ENCODE measurements around the gene BCL2.
A peak's percentile ranks its signal among the peaks of the same experiment; 100 is the strongest.
"Not testable (repeated sequence)": the region's sequence is repeated elsewhere in the genome, so short reads cannot be mapped to it uniquely, and the experiment has no call there.

Gene BCL2

DNA sequence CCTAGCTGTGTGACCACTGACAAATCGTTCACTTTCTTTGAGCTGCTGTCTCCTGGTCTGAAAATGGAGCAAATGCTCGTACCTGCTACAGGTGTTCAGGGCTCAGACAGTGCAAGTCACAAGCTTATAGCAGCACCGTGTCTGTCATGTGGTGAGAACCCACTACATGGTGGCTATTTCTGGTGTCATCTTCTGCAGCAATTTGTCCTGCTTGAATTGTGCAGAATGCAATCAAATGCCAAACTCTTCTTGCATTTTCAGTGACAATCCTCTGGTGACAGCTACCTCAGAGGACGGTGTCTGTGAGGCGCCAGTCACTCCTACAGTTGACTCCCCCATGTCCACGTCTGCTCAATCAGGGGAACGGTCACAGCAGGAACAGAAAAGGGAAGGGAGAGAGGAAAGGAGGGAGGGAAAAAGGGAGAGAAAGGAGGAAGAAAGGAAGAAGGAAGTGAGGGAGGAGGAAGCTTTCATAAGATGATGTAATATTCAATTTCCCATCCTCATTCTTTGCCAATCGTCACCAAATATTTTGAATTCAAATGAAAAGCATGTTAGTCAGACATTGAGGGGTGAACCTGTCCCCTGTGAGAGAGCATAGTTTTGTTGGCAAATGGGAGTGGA lies 122.2 kb downstream of the BCL2 start:
- no peak for DNase-seq

DNA sequence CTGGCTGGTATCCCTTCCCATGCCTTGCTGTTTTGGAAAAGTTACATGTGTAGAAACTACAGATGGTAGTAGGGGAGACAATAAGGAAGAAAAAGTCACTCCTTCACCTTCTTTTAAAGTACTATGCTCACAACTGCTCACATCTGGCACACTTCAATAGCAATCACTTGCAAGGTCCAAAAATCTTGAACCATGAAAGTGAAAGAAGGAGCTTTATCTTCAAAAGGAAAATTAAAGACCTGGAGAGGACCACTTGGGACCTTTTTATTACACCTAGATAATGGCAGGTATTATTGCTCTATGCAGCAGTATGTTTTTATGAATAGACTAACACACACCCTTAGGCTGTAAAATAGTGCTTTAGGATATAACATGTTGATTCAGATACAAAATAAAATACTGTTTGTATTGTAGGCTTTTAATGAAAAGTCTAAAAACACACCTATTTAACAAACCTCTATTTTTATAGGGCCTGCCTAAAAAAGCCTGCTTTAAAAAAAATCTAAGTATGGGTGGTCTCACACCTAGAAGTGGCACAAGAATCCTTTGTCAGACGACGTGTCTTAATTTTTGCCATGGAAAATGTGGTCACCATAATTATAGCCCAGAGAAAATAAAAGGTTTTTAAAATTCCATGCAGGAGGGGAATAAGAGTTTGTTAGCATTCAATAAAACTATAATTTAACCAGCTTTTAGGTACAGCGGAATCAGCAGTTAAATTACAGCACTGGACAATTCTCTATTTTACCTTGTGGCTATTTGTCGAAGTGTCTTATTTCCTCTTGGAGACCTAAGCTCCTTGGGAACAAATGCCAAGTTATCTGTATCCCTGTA lies 124.0 kb downstream of the BCL2 start:
- DNase-seq = no peak

DNA sequence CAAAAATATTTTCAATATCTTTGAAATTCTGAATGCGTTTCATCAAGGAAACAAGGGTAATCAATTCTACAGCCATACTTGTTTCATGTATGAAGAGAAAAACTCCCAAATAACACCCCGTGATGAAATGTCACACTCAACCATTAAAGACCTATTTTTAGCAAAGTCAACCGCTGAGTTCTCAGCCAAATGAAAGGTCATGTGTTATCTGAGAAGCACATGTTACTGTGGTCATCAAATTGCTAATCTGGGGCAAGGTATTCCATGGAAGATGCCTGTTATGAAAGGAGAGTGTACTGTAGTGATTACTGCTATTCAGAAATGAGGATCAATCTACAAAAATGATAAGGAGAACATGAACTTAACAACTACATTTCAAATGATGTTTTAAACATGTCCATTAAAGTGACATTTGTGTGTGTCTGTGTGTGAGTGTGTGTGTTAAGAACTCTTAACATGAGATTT lies 126.7 kb downstream of the BCL2 start:
- DNase-seq = peak; percentile 75

DNA sequence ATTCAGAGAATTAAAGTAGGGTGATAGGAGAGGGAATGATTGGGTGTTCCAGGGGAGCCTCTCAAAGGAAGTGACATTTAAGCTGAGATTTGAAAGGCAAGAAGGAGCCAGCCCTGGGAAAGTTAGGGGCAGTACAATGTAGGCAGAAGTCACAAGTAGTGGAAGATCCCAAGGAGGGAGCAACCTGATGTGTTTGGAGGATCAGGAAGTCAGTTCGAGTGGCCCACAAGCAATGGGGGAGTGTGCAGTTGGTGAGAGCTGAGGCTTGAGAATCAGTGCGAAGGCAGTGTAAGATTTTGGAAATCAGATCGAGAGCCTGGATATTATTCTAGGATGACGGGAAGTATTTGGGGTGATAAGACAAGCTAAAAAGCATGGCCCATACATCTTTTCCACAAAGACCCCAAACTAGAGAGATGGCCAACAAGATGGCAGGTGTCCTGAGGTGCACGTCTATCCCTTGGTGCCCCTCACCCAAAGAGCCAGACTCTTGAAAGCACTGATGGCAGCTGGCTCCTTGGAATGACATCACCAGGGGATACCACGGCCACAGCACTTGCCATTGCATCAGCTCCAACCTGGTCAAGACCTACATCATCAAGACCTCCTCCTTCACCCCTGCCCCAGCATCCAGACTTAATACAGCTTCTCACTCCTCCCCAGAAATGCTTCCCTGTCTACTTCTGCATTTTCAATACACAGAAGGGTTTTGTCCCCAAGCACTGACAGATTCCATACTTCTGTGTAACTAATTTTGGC lies 127.3 kb downstream of the BCL2 start:
- DNase-seq = peak; percentile 63

DNA sequence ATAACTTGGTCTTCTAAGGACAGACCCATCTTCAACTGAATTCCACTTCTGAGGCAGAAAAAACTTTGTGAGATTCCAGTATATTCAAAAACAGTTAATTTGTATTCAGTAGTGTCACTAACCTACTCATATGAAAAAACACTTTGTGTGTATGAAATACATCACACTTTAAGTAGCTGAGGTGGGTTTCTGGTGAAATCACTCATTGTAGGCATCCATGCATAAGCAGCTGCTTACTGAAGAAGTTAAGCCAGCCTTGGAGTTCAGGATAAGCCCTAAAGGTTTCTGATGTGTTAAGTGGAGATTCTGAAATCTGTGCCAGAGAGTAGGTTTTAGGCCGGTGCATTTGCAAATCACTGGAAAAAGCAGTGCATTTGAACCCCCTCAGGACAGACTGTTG lies 128.2 kb downstream of the BCL2 start:
- DNase-seq = no peak

DNA sequence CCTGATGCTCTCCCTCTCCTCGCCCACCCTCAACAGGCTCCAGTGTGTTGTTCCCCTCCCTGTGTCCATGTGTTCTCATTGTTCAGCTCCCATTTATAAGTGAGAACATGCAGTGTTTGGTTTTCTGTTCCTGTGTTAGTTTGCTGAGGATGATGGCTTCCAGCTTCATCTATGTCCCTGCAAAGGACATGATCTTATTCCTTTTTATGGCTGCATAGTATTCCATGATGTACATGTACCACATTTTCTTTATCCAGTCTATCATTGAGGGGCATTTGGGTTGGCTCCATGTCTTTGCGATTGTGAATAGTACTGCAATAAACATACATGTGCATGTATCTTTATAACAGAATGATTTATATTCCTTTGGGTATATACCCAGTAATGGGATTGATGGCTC lies 128.7 kb downstream of the BCL2 start:
- DNase-seq = not testable (repeated sequence)

DNA sequence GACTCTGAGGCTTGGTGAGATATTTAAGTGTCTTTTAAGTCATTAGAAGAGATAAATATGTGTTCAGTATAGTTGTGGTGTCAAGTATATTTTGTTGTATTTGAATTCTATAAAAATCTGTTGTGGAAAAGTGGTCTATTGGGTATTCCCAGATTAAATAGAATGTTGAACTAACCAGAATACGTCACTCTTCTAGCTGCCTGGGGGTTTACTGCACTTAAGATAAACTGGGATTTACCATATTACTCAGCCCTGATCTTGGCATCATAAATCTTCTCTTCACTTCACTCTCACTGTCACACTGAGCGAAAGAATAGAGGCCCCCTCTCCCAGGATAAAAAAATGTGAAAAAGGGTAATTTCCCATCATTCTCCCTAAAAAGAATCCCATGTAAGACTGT lies 129.8 kb downstream of the BCL2 start:
- no peak for DNase-seq

DNA sequence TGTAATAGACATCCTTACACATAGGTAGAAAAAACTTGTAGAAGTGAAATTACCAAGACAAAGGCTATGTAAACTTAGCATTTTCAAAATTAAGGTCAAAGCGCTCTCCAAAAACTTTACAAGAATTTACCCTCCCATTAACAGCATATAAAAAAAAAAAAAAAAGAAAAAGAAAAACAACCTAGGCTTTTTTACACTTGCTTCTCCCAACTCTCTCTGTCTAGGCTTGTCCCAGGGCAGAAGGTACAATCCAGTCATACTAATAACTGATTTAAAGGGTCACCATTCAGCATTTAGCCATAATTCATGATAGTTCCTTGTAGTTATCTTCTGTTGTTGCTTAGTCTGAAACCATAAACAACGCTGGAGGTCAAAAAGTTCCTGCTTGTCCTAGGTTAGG lies 130.5 kb downstream of the BCL2 start:
- no peak for DNase-seq

DNA sequence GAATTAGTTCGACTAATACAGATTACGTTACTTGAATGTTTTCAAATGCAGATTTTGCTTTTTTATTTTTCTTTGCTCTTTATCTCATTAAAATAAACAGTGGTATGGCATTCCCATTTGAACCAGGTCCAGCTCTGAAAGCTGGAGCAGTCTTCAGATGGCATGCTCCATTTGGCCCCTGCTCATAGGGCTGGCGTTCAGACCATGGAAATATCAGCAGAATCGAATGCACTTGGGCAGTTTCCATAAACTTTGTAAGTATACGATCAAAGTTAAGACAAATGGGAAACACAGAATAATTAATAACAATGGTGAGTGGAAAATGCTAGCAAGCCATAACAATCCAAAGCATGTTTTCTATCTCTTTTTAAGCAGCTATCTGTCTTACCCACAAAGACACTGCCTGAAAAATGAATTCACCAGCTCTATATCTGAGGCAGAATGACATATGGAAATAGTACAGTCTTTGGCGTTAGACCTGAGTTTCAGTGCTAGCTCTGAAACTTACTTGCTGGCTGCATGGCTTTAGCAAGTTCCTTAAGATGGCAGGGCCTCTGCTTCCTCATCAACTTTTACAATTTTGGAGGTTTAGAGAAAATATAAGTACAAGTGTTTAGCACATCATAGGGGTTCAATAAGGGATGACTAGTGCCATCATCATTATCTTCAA lies 131.6 kb downstream of the BCL2 start:
- peak; percentile 46 for DNase-seq

DNA sequence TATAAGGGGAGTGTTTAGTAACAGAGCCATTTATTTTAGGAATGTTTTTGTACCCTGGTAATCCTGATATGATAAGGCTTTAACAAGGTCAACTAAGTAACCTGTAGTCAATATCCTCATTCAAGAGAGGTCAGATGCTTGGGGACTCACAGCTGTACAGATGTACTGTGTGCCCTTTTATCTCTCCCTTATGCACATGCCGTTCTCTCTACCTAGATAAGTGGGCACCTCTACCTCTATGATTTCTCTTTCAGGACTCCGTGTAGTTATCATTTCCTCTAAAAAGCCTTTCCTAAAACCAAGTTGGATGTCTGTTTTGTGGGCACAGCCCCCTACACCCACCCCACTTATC lies 132.4 kb downstream of the BCL2 start:
- no peak for DNase-seq

DNA sequence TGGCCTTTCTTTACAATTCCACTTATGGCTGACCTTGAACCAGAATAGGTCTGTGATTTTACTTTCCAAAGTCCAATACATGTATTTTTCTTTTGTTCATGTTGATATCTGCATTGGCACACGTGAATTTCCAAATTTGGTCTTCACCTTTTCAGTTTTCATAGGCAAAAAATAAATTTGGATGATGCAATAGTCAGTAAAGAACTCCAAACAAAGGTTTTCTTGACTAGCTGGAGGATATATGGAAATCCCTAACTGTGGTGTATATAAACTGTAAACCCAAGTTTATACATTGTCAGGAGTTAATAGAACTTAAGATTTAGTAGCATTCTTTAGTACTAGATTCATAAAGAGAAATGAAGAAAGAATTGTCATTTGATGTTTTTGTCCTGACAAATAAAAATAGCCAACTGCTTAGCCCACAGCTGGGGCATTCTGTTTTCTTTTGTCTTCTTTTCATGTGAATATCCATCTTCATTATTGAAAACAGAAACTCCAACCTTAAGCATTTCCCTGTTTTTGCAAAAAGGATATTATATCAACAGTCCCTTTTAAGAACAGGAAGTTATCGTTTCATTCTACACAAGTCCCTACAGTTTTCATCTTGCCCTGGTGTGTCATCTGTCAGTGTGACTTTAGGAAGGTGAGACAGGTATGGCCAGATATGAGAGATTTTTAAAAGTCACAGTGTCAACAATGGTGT lies 132.9 kb downstream of the BCL2 start:
- peak; percentile 20 for DNase-seq

DNA sequence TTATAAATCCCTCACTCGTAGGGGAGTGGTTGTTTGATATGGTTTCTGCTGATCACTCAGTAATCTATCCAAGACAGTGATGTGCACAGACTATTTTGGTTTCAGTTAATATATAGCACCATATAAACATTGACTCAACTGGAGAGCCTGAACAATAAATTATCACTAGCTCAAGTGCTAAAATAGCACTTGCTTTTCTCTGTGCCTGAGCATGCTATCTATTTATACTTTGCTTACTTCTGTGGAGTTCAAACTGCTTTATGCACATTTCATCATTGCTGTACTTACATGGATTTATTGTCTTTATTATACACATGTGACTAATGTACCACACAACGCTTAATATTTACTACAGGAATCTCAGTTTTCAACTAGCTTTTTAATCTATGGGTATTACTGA lies 133.6 kb downstream of the BCL2 start:
- no peak for DNase-seq

DNA sequence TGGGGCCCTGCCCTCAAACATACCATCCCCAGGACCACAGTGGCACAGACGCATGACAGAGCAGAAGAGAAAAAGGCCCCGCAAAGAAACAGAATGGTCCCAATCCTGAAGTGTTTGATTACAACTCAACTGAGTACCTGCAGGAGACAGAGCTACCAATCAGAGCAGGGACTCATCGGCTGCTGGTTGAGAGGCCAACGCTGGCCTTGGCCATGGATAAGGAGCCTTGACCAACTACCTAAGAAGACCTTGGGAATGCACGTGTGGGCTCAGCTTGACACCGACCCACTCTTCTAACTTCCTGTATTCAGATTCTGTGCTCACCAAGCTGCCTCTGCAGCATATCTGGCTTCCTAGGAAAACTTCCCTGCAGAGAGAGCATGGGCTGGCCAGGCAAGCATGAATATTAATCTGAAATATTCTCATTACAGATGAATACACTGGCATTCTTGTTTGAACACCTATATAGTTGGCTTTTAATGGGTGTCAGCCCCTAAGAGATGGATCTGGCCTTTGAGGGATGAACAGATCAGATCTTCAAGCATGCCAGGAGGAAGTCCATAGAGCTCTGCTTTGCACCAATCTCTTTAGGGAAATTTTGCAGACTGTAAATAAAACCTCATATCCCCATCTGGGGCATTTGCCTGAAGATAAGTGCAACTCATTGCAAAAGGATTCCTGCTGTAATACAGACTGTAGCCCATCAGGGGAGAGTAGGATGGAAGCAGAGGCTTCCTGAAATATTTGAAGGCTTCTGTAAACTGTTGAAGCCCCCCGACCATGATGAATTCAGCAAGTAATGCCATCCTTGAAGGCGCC lies 135.4 kb downstream of the BCL2 start:
- DNase-seq = no peak

DNA sequence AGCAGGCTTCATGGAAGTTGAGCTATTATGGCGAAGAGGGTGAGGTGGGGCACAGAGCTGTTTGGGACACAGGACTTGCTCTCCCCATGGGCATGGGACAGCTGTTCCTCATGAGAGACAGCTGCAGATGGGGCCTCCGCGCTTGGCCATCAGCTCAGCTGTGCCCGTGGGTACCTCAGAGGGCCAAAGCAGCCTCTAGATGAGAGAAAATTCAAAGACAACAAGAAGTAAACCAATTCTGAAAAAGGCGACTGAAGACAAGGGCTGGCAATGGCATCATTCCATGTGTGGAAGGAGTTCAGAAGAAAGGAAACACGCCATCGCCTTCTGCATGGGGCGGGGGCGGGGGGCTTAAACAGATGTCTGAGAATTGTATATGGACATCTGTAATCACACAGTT lies 136.2 kb downstream of the BCL2 start:
- no peak for DNase-seq

DNA sequence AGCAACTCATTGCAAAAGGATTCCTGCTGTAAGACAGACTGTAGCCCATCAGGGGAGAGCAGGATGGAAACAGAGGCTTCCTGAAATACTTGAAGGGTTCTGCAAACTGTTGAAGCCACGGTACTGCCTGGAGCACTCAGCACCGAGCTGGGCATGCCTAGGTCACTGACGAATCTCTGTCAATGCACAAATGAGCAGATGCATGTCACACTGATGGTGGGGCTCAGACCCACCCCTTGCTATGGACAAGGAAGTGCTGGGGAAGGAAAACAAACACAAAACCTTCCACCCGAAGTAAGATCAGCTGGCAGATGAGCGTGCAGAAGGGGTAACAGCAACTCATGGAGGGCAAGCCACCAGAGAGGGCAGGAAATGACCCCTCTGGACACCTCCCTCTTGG lies 136.7 kb downstream of the BCL2 start:
- DNase-seq = no peak

DNA sequence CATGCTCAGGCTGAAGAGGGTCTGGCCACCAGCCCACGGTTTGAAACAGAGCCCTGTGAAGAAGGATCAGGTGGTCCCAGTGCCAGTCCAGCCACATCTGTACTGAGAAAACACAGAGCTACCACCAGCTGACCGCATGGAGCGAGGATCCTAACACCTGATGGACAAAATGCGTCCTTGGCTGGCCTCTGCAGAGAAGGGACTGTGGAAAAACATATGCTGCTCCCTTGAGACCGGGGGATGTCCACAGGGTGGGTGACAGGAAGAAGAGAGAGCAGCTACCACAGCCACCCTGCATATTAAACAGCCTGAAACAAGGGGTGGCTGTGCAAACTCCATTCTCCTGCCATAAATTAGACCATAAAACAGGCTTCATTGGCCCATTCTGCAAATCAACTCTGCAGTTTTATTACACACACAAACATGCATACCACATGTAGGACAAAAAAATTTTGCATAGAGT lies 137.2 kb downstream of the BCL2 start:
- DNase-seq = no peak

DNA sequence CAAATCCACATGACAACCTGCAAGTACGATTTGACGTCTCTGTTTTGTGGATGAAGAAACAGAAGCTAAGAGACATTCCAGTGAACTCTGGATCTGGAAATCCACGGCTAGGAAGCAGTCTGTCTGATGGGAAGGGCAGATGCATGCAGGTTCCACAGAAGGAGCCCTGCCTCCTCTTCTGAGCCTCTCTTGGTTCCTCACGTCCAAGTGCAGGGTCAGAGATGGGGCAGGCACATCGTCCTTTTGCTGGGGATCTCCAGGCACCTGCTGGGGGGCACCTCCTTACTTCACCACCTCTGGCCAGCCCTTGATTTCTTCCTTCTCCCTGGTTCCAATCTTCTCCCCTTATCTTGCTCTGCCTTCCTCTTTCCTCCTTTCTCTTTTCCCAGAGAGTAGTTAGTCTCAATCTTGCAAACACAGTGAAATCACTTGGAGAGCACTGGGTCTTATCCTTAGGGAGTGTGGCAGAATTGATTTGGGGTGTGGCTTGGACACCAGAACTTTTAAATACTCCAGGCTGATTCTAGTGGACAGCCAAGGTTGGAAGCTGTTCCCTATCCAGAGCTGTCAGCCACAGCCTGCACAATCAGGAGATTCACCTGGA lies 137.8 kb downstream of the BCL2 start:
- DNase-seq = no peak

DNA sequence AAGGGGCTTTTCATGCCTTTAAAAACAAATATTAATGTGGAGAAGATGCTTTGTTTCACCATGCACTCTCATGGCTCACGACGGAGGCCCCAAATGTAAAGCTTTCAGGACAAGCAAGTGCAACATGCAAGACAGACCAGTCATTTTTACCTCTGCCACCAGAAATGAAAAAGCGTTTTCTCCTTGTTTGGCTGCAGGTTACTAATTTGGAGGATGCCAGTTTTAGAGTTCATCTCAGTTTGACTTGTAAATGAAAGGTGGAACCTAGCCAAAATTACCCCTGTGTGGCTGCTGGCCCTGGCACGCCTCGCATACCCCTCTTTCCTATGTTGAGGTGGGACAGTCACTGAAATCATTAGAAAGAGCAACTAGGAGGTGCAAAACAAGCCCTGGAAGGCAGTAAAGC lies 138.6 kb downstream of the BCL2 start:
- DNase-seq = no peak

DNA sequence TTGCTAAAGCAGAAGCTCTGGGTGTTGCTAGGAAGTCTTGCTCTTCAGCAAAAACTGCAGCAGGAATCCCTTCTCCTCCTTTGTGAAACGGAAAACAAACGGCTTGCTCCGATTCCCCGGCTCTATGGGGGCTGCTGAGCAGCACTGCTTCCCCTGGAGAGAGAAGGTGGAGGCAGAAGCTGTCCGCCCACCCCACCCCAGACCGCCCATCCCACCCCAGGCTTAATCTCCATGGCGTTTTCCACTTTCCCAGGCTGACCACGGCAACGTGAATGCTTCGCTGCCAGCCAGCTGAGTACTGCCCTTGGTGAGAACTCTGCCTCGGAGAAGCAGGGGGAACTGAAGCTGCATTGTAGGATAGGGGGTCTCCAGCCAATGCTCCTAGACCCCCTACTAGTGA lies 139.2 kb downstream of the BCL2 start:
- no peak for DNase-seq

DNA sequence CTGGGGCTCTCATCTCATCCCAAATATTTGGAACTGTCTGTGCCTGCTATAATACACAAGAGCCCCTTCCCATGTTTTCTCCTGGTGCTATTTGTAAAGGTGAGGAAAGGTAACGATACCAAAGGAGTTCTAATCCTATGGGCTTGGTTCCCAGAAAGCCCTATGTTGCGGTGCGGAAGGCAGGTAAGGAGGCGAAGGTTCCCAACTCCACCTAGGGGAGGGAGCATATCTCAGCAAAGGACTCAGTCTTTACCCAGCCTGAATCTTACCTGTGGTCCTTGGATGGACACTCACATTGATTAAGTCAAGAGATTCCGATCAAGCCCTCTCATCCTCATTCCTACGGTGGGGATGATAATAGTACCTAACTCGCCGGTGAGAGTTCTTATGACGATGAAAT lies 140.1 kb downstream of the BCL2 start:
- no peak for DNase-seq

DNA sequence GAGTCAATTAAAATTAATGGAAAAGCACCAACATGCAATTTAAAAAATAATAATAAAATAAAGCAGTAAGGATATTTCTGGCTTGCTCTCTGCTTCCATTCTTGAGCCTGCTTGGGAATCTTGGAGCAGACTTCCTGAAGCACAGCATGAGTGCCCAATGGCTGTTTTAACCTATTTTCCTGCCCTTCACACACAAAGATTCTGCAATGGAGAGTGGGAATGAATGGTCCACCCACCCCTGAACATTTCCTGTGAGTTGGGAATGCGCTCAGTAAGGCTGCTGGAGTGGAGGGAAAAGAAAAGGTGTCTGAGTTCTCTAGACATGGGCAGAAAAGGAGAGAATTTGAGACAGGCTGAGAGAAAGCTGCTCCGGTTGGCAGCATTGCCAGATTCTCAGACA lies 140.6 kb downstream of the BCL2 start:
- no peak for DNase-seq
